Lower lobe of right lung (tissue), 2 donors: ENCODE measurements around the gene TRPC4. TPM values are rescaled to one million over a fixed set of nuclear protein-coding genes. Genes with fewer than 3 reads are reported as not detected.

Experiments
- ATAC-seq, 2 donors: fragments of 200-7000 bp; cut with Tn5 transposase; one replicate each; pipeline ENCODE4 v1.9.1; 2020 to 2022; ENCODE audit warnings: mild to moderate bottlenecking in 2 of 2, moderate library complexity in 2 of 2
- DNase-seq: peaks from one replicate; pipeline ENCODE4 v3.0.0-alpha.2; 2020
- H3K27ac ChIP-seq: fragments of 200-600 bp; one replicate; pipeline ENCODE4 v1.8.0; 2022
- H3K27me3 ChIP-seq: fragments of 200-600 bp; one replicate; pipeline ENCODE4 v1.8.0; 2022; ENCODE audit warnings: low read depth
- H3K36me3 ChIP-seq: fragments of 200-600 bp; one replicate; pipeline ENCODE4 v1.8.0; 2022; ENCODE audit warnings: mild to moderate bottlenecking
- H3K4me1 ChIP-seq: fragments of 200-600 bp; one replicate; pipeline ENCODE4 v1.8.0; 2022
- H3K4me3 ChIP-seq: fragments of 200-600 bp; one replicate; pipeline ENCODE4 v1.8.0; 2022; ENCODE audit warnings: mild to moderate bottlenecking
- H3K9me3 ChIP-seq: fragments of 200-600 bp; one replicate; pipeline ENCODE4 v1.8.0; 2022
- intact Hi-C: fragments of 100-400 bp; cut with DNase I; formaldehyde crosslinking; loops from one replicate; pipeline ENCODE4 v1.11.0; 2022
- total RNA-seq: library from RNA; stranded (reverse); fragmentation: NEBNext Ultra II Directional; extraction: Animal tissue kit (Norgen Biotek cat#: 25700); gene quantifications from one replicate; pipeline ENCODE4 v1.2.1, GENCODE V29; 2021
- TF ChIP-seq, protein P1 (sequence below): fragments of 200-600 bp; IDR thresholded peaks from one replicate; pipeline ENCODE4 v1.8.0; 2022; ENCODE audit warnings: antibody characterized with exemption, mild to moderate bottlenecking
- donor health status: DM: no; HTN: yes; CAD: no; lungs with severe emphysema.

Gene TRPC4
- total RNA-seq, 1 donor from 2014 or later = 0.71 TPM

GRCh38 chr13:37769545-37769944, 100.0 kb downstream of the TRPC4 start:
- Histone ChIP-seq H3K36me3 (no peaks in the 10 kb centered on the region), H3K27ac (no peak overlapping the region), H3K4me3 (no peak overlapping the region), H3K9me3 (no peaks in the 10 kb centered on the region), H3K27me3 (no peaks in the 10 kb centered on the region), H3K4me1 (no peaks in the 10 kb centered on the region)
- DNase-seq (no peak), ATAC-seq (no peak)
- TF ChIP-seq, protein P1, sequence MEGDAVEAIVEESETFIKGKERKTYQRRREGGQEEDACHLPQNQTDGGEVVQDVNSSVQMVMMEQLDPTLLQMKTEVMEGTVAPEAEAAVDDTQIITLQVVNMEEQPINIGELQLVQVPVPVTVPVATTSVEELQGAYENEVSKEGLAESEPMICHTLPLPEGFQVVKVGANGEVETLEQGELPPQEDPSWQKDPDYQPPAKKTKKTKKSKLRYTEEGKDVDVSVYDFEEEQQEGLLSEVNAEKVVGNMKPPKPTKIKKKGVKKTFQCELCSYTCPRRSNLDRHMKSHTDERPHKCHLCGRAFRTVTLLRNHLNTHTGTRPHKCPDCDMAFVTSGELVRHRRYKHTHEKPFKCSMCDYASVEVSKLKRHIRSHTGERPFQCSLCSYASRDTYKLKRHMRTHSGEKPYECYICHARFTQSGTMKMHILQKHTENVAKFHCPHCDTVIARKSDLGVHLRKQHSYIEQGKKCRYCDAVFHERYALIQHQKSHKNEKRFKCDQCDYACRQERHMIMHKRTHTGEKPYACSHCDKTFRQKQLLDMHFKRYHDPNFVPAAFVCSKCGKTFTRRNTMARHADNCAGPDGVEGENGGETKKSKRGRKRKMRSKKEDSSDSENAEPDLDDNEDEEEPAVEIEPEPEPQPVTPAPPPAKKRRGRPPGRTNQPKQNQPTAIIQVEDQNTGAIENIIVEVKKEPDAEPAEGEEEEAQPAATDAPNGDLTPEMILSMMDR = no peak
- intact Hi-C loops = no loop called here

DNA sequence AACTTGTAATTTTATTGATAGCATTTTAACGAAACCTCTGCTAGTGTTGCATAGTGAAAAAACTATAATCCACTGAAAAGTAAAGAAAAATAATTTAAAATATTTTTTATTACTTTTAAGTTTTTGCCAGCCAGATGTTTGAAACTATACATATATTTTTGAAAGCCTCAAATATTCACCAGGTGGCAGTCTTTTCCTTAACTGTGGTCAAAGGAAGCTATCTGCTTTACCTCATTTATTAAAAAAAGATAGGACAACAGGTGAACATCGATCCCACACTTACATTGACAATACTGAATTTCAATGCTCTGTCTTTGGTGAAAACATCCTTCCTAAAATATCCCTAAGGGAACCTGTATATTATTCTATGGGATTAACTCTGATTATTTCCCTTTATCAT, 100.5 kb downstream of the TRPC4 start:
- DNase-seq (no peak), ATAC-seq (no peak)
- no peaks in the 10 kb centered on the region for H3K36me3 ChIP-seq
- intact Hi-C loops = no loop called here
- no peak overlapping the region for H3K4me3 ChIP-seq
- TF ChIP-seq, protein P1 = no peak
- no peak overlapping the region for H3K27ac ChIP-seq
- H3K4me1 ChIP-seq = no peaks in the 10 kb centered on the region
- H3K9me3 ChIP-seq = no peaks in the 10 kb centered on the region
- no peaks in the 10 kb centered on the region for H3K27me3 ChIP-seq

DNA sequence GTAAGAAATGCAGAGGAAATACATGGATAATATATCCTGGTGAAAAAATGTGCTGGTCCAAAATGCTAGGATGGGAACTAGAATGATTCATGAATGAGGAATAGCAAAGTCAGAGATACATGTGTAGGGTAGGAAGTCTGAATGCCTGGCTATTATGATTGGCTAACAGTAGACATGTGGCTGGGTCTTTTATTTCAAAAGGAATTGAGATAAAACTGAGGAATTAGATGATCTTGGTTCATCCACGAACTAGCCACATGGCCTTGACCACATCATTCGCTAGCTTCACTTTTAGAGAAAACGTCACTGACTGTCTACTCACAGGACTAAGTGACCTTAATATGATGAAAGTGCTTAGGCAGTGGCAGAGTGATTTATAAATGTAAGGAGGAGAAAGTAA, 103.1 kb downstream of the TRPC4 start:
- TF ChIP-seq, protein P1 = no peak
- intact Hi-C loops = no loop called here
- no peak for ATAC-seq
- no peak for DNase-seq
- Histone ChIP-seq H3K4me3 (no peak overlapping the region), H3K27me3 (no peaks in the 10 kb centered on the region), H3K4me1 (no peaks in the 10 kb centered on the region), H3K9me3 (no peaks in the 10 kb centered on the region), H3K36me3 (no peaks in the 10 kb centered on the region), H3K27ac (no peak overlapping the region)

DNA sequence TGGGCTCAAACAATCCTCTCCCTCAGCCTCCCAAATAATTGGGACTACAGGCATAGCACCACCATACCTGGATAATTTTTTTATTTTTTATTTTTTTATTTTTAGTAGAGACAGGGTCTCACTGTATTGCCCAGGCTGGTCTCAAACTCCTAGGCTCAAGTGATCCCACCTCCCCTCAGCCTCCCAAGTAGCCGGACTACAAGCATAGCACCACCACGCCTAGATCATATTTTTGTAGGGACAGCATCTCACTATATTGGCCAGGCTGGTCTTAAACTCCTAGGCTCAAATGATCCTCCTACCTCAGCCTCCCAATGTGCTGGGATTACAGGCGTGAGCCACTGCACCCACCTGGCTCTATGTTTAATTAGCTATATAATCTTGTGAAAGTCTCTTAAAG, 114.2 kb downstream of the TRPC4 start:
- intact Hi-C loops = no loop called here

DNA sequence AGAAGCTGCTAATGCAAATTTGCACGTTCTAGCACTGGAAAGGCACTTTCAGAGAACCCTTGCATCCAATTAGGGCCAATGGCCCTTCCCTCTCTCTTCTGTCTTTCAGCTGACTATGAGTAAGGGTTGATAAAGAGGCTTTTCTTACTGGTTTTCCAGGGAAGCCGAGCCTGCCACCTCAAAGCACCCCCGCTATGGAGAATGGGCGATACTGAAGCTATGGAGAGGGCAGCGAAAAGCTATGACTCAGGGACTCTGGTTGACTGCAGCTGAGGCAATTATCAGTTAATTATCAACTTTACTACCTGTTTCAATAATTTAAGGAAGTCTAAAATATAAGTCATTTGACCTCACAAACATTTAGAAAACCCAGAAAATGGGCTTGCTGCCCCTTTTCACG, 115.8 kb downstream of the TRPC4 start:
- Histone ChIP-seq H3K9me3 (no peaks in the 10 kb centered on the region), H3K4me3 (no peak overlapping the region), H3K27ac (no peak overlapping the region), H3K4me1 (no peaks in the 10 kb centered on the region), H3K36me3 (no peaks in the 10 kb centered on the region), H3K27me3 (no peaks in the 10 kb centered on the region)
- ATAC-seq (no peak), DNase-seq (no peak)
- intact Hi-C loops = no loop called here
- TF ChIP-seq, protein P1 = no peak

More for the DNA sequence above, 114.2 kb downstream of the TRPC4 start:
- H3K27me3 ChIP-seq = no peaks in the 10 kb centered on the region
- no peak overlapping the region for H3K4me3 ChIP-seq
- no peak overlapping the region for H3K27ac ChIP-seq
- no peaks in the 10 kb centered on the region for H3K9me3 ChIP-seq
- H3K36me3 ChIP-seq = no peaks in the 10 kb centered on the region
- DNase-seq (no peak), ATAC-seq (no peak)
- TF ChIP-seq, protein P1 = no peak
- no peaks in the 10 kb centered on the region for H3K4me1 ChIP-seq

- Histone ChIP-seq H3K27me3 (no peaks in the 10 kb centered on the region), H3K4me1 (no peaks in the 10 kb centered on the region), H3K9me3 (no peaks in the 10 kb centered on the region), H3K27ac (no peak overlapping the region), H3K36me3 (no peaks in the 10 kb centered on the region), H3K4me3 (no peak overlapping the region)
- ATAC-seq (no peak), DNase-seq (no peak)
- intact Hi-C loops = no loop called here
- TF ChIP-seq, protein P1 = no peak
Observed at GRCh38 chr13:37752146-37752545, 117.4 kb downstream of the TRPC4 start.
